ENCODE results near the gene AQP2.

- TF ChIP-seq, protein P1, sequence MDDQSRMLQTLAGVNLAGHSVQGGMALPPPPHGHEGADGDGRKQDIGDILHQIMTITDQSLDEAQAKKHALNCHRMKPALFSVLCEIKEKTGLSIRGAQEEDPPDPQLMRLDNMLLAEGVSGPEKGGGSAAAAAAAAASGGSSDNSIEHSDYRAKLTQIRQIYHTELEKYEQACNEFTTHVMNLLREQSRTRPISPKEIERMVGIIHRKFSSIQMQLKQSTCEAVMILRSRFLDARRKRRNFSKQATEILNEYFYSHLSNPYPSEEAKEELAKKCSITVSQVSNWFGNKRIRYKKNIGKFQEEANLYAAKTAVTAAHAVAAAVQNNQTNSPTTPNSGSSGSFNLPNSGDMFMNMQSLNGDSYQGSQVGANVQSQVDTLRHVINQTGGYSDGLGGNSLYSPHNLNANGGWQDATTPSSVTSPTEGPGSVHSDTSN (IDR thresholded peaks at IDR 0.05): no peak
- TF ChIP-seq, protein P2, sequence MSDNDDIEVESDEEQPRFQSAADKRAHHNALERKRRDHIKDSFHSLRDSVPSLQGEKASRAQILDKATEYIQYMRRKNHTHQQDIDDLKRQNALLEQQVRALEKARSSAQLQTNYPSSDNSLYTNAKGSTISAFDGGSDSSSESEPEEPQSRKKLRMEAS (IDR thresholded peaks at IDR 0.05; ENCODE audit: low read depth): no peak
- no peak for TF ChIP-seq CTCF (IDR thresholded peaks at IDR 0.05)
- TF ChIP-seq GABPA (IDR thresholded peaks at IDR 0.05; ENCODE audit: low read depth): no peak
- TF ChIP-seq IRF3 (IDR thresholded peaks at IDR 0.05; ENCODE audit: low read depth, low read length): no peak
Measured at GRCh38 chr12:49959685-49960473, 9.3 kb downstream of the AQP2 start.

All from SK-N-SH (cell line).